Nephron progenitor cell (in vitro differentiated cells): ENCODE results near the gene QRSL1.

ENCODE experiments used
- DNase-seq: peaks from one replicate; pipeline ENCODE4 v3.0.0; 2021
- H3K27ac Mint-ChIP-seq: 2 replicates; pipeline ENCODE4 v1.8.0; 2021; ENCODE audit warnings: mild to moderate bottlenecking, moderate library complexity, mixed read lengths
- H3K27me3 Mint-ChIP-seq: 2 replicates; pipeline ENCODE4 v1.8.0; 2021; ENCODE audit warnings: mild to moderate bottlenecking, low read depth, mixed read lengths; ENCODE audit not compliant: poor library complexity
- H3K36me3 Mint-ChIP-seq: 2 replicates; pipeline ENCODE4 v1.8.0; 2021; ENCODE audit warnings: low read depth, mixed read lengths
- H3K4me1 Mint-ChIP-seq: 2 replicates; pipeline ENCODE4 v1.8.0; 2021; ENCODE audit warnings: mixed read lengths
- H3K4me3 Mint-ChIP-seq: 2 replicates; pipeline ENCODE4 v1.8.0; 2021; ENCODE audit warnings: mild to moderate bottlenecking, moderate library complexity, mixed read lengths
- H3K9me3 Mint-ChIP-seq: 2 replicates; pipeline ENCODE4 v1.8.0; 2021; ENCODE audit warnings: mild to moderate bottlenecking, moderate library complexity, mixed read lengths
- TF ChIP-seq, protein P1 (sequence below): fragments of 200-600 bp; sonication (generic); IDR thresholded peaks from 2 replicates; pipeline ENCODE4 v1.5.0; 2021; ENCODE audit warnings: antibody characterized with exemption

Gene QRSL1

DNA sequence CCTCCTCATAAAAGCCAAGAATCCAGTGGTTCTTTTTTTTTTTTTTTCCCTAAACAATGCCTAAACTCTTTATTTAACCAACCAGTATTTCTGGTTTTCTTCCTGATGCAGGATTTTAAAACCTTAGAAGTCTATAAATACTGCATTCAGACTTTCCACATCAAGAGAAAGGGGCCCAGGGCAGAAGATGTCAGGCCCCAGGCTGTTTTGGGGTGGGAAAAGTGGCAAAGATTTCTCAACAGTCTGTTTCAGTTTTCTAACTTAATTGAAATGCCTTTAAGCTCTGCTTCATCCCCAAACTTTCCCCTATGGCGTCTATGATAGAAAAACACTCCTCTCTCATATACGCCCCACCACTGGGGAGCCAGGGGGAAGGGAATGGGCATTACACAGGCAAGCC is 33.1 kb downstream of the QRSL1 start:
- H3K9me3 Mint-ChIP-seq, result peaks cover 32% of the 10 kb centered on the region
- peaks cover 92% of the 10 kb centered on the region for H3K36me3 Mint-ChIP-seq
- TF ChIP-seq, protein P1, sequence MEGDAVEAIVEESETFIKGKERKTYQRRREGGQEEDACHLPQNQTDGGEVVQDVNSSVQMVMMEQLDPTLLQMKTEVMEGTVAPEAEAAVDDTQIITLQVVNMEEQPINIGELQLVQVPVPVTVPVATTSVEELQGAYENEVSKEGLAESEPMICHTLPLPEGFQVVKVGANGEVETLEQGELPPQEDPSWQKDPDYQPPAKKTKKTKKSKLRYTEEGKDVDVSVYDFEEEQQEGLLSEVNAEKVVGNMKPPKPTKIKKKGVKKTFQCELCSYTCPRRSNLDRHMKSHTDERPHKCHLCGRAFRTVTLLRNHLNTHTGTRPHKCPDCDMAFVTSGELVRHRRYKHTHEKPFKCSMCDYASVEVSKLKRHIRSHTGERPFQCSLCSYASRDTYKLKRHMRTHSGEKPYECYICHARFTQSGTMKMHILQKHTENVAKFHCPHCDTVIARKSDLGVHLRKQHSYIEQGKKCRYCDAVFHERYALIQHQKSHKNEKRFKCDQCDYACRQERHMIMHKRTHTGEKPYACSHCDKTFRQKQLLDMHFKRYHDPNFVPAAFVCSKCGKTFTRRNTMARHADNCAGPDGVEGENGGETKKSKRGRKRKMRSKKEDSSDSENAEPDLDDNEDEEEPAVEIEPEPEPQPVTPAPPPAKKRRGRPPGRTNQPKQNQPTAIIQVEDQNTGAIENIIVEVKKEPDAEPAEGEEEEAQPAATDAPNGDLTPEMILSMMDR, result no peak

DNA sequence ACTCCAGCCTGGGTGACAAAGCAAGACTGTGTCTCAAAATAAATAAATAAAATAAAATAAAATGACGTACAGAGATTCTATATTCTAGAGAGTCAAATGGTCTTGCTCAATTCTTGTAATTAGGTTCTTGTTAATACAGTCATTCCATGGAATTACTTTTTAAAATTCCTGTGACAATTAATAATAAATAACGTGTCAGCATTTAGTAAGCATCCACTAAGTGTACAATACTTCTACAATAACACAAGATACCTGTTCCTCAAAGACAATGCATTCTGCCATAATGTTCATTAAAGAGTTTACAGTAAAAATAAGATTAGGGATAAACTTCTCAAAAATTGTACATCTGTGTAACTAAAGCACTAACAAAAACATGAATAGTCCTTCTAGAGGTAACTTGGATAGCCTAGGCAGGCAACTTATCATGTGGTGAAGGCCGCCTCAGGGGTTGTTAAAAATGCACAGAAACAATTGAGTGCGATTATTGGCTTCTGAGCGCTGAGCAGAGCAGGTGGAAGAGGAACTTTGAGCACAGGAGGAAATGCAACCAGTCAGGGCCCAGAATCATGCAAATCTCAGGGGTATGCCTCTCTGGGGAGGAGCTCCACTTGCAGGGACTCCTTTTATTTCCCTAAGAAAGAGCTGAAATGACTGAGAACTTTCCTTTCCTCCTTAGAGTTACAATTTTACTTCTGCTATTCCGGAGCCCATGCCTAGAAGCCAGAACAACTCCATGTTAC is 37.1 kb downstream of the QRSL1 start:
- Mint-ChIP-seq H3K27ac (peak overlapping the region; percentile 82), H3K36me3 (peaks cover 61% of the 10 kb centered on the region), H3K4me1 (no peaks in the 10 kb centered on the region), H3K27me3 (no peaks in the 10 kb centered on the region), H3K9me3 (no peaks in the 10 kb centered on the region), H3K4me3 (no peak overlapping the region)
- TF ChIP-seq, protein P1, result no peak
- no peak for DNase-seq

More for the DNA sequence above, 33.1 kb downstream of the QRSL1 start:
- Mint-ChIP-seq H3K4me3 (no peak overlapping the region), H3K27me3 (no peaks in the 10 kb centered on the region), H3K4me1 (no peaks in the 10 kb centered on the region), H3K27ac (no peak overlapping the region)
- no peak for DNase-seq

DNA sequence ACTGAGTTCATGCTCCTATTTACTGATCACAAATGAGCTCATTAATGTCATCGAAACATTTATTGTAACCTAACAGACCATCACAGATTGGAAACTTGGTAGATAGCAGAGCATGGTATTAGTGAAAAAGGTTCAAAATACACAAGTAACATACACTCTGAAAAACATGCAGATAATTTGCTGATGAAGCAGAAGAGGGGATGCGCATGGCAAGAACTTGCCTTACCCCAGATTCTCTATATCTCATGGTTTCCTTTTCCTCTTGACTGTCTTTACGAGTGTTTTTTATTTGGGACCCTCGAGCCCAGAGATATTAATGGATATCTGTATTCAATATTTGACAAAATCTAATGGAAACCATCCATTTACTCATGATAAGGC is 37.6 kb downstream of the QRSL1 start:
- Mint-ChIP-seq H3K9me3 (no peaks in the 10 kb centered on the region), H3K27me3 (no peaks in the 10 kb centered on the region), H3K36me3 (peaks cover 58% of the 10 kb centered on the region), H3K4me3 (no peak overlapping the region), H3K27ac (peak overlapping the region; percentile 82), H3K4me1 (no peaks in the 10 kb centered on the region)
- no peak for DNase-seq
- TF ChIP-seq, protein P1, result no peak

DNA sequence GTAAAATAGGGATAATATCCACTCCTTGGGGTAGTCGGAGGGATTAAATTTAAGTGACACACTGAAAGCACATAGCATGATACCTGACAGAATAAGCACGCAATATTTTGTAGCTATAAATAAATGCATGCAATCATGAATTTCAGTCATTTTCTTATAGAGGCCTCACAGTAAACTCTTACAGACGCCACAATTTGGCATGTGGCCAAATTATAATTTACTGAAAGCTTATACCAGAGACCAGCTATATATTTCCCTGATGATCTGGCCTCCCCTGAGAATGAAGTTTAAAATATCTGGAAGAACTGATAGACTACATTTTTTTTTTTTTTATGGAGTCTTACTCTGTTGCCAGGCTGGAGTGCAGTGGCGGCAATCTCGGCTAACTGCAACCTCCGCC is 40.9 kb downstream of the QRSL1 start:
- Mint-ChIP-seq H3K27ac (no peak overlapping the region), H3K27me3 (no peaks in the 10 kb centered on the region), H3K4me3 (no peak overlapping the region), H3K36me3 (peaks cover 27% of the 10 kb centered on the region), H3K4me1 (no peaks in the 10 kb centered on the region), H3K9me3 (no peaks in the 10 kb centered on the region)
- TF ChIP-seq, protein P1, result no peak
- no peak for DNase-seq

DNA sequence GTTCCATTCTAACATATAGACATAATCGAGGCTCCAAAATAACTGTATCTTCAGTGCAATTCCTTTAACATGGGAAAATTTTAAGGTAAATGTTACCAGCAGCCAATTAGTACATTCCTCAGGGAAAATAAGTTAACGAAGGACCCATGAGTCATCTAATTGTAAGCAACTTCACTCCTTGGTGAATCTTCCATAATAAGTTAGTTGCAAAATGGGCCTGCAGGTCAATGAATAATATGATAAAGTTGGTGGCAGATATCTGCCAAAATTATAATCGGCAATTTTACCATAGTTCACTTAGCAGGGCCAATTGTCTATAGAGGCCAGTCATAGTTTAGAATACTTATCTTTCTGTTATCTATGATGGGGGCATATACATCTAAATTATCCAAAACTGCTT is 42.3 kb downstream of the QRSL1 start:
- H3K27me3 Mint-ChIP-seq, result no peaks in the 10 kb centered on the region
- peaks cover 18% of the 10 kb centered on the region for H3K36me3 Mint-ChIP-seq
- H3K27ac Mint-ChIP-seq, result no peak overlapping the region
- no peaks in the 10 kb centered on the region for H3K9me3 Mint-ChIP-seq
- TF ChIP-seq, protein P1, result no peak
- DNase-seq, result no peak
- no peaks in the 10 kb centered on the region for H3K4me1 Mint-ChIP-seq
- no peak overlapping the region for H3K4me3 Mint-ChIP-seq
